Omental fat pad (tissue), 4 donors: ENCODE measurements around the gene DNAAF2. TPM values are rescaled to one million over a fixed set of nuclear protein-coding genes. Genes with fewer than 3 reads are reported as not detected.

Experiments
- ATAC-seq: fragments of 150-250 bp; one replicate; pipeline ENCODE4 v1.9.1; 2016; ENCODE audit warnings: mild to moderate bottlenecking, moderate library complexity; ENCODE audit not compliant: low FRiP score
- DNase-seq: peaks from one replicate; pipeline ENCODE4 v3.0.0-alpha.2; 2019; ENCODE audit warnings: low spot score
- total RNA-seq, 4 donors: library from RNA; depleted of rRNA; stranded (reverse); fragments of >200 nt; gene quantifications; one replicate each; pipeline ENCODE4 v1.1.0, GENCODE V29; 2016
- TF ChIP-seq, protein P1 (sequence below), 3 donors: fragments of 450-650 bp; IDR thresholded peaks; one replicate each; pipeline ENCODE4 v1.5.1; 2016 to 2017; ENCODE audit warnings: antibody characterized with exemption in 3 of 3, mild to moderate bottlenecking in 3 of 3, moderate library complexity in 2 of 3

The DNAAF2 gene
- total RNA-seq, 4 donors from 2014 or later: 7.2 to 16.5 (median 10.3) TPM

DNA sequence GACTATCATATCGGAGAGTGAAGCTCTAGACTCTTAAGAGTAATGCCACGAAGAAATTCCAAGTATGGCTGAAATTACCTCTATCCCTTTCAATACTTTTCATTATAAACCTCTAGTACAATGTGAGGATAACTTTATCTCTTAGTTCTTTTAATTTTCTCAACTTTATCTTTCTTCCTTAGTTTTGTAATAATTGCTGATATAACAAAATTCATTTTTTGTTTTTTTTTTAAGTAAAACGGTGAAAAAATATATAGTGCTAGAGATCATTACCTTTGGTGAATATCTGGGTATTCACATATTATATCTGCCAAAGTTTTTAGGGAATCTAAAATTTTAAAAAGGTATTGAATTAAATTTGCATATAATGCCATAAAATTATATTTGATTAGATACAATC lies 19.5 kb upstream of the DNAAF2 start:
- TF ChIP-seq, protein P1, sequence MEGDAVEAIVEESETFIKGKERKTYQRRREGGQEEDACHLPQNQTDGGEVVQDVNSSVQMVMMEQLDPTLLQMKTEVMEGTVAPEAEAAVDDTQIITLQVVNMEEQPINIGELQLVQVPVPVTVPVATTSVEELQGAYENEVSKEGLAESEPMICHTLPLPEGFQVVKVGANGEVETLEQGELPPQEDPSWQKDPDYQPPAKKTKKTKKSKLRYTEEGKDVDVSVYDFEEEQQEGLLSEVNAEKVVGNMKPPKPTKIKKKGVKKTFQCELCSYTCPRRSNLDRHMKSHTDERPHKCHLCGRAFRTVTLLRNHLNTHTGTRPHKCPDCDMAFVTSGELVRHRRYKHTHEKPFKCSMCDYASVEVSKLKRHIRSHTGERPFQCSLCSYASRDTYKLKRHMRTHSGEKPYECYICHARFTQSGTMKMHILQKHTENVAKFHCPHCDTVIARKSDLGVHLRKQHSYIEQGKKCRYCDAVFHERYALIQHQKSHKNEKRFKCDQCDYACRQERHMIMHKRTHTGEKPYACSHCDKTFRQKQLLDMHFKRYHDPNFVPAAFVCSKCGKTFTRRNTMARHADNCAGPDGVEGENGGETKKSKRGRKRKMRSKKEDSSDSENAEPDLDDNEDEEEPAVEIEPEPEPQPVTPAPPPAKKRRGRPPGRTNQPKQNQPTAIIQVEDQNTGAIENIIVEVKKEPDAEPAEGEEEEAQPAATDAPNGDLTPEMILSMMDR (IDR thresholded peaks at IDR 0.05): no peak
- ATAC-seq: no peak
- no peak for DNase-seq

DNA sequence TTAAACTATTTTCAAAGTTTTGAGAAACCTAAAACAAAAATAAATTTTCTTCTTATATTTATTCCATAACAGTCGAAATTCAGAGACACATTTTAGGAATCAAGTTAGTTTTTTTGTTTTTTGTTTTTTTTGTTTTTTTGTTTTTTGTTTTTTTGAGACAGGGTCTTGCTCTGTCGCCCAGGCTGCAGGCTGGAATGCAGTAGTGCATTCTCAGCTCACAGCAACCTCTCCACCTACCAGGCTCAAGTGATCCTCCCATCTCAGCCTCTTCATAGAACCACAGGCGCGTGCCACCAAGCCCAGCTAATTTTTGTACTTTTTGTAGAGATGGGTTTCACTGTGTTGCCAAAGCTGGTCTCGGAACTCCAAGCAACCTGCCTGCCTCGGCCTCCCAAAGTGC lies 18.5 kb upstream of the DNAAF2 start:
- ATAC-seq: no peak
- DNase-seq: no peak
- TF ChIP-seq, protein P1 (IDR thresholded peaks at IDR 0.05): no peak

DNA sequence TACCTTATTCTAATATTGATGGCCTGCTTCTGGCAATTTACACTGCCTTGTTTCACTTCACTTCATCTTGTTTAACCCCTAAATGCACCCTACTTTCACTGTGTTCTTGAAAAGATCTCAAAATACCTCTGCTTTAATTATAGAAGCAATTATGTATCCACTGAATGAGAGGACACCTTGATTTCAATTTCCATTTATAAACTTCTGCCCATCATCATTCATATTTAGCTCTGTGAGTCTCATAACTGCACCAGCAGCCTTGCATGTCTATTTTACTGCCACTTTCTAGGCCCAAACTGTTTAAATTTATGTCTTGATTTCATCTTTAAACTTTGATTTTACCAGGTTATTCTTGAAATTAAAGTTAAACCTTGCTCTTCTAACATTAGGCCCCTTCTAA lies 7.1 kb upstream of the DNAAF2 start:
- ATAC-seq: no peak
- DNase-seq: no peak
- TF ChIP-seq, protein P1 (IDR thresholded peaks at IDR 0.05): no peak

DNA sequence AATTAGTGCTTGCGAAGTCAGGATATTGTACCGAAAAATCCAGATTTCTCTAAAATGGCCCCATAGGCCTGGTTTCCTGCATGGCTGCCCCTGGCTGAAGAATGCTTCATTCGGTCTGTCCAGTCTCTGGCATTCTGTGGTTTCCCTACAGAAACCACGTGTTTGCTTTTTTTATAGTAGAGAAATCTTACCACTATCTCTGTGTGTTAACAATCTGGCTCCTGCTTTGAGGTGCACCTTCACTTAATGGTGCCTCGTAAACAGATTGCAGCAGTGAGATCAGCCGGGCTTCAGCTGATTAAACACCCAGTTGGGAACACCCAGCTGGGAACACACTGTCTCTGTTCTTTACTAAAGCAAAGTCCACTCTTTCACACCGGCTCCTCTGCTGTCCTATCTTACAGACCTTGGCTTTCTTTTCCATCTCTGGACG lies 6.7 kb upstream of the DNAAF2 start:
- TF ChIP-seq, protein P1 (IDR thresholded peaks at IDR 0.05): no peak
- DNase-seq (no peak), ATAC-seq (no peak)

DNA sequence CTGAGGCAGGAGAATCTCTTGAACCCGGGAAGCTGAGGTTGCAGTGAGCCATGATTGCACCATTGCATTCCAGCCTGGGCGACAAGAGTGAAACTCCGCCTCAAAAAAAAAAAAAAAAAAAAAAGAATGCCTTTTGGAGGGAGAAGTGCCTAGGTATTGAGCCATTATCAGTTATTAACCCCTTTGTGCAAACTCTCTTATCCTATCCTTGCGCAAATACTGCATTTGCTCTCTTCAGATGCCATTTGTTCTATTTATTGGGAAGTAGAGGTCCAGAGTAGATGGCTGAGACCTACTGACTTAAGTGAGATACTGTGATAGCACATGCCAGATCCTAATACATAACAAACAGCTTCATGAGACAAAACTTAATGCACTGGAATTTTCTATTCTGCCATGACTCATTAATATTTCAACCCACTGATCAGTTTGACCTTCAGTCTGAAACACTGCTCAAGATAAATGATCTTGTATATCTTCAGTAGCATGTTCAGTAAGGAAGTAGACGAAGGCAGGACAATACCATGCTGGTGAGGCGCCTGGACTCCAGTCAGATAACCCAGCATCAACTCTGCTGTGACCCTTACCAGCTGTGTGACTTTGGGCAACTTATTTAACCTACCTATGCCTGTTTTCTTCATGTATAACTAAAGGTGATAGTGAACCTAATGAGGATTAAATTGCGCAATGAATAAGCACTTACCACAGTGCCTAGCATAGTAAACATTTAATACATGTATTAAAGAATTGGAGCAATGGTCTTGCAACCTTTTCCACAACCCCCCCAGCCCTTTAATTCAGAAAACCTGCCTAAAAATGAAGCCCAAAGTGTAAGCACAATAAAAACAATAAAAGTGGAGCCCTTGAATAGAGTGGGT lies 5.7 kb upstream of the DNAAF2 start:
- TF ChIP-seq, protein P1 (IDR thresholded peaks at IDR 0.05): no peak
- ATAC-seq (no peak), DNase-seq (no peak)

DNA sequence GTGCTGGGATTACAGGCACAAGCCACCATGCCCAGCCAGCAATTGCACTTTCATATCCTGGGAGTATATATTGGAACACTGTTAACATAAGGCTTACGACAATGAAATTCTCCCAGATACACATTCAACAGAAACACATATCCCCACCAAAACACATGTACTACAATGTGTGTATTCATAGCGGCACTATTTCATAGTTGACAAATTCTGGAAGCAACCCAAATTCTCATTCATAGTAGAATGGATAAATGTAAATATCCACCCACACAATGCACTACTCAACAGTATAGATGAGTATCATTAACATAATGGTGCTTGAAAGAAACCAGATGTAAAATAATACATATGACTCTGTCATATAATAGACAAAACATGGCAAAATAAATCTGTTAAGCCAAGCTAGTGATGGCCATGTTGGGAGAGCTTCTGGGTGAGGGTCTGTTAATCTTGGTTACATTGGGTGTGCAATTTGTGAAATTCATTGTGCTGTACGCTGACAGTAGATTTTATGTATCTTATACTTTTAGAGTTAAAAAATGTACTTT lies 2.6 kb upstream of the DNAAF2 start:
- ATAC-seq (no peak), DNase-seq (no peak)
- TF ChIP-seq, protein P1 (IDR thresholded peaks at IDR 0.05): no peak

DNA sequence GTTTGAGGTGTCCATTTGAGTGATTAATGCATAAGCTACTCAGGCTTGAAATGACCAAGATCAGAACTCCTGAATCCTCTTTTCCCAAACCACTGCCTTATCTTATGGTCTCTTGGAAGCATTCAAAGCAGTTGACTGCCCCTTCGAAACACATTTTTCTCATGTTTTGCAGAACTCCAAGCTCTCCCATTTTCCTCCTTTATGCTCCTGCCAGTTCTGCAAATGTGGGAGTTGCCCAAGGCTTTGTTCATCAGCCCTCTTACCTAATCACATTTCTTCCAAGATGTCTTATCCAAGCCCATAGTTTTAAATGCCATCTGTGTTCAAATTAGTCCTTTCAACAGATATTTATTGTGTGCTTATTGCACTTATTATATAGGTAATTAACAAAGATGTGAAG lies 1.8 kb upstream of the DNAAF2 start:
- ATAC-seq (no peak), DNase-seq (no peak)
- TF ChIP-seq, protein P1 (IDR thresholded peaks at IDR 0.05): no peak
